Adipose tissue (tissue), 3 donors: Measurements from ENCODE around the gene ACTA1. TPM values are rescaled to one million over a fixed set of nuclear protein-coding genes. Genes with fewer than 3 reads are reported as not detected.
"Not testable (repeated sequence)": the region's sequence is repeated elsewhere in the genome, so short reads cannot be mapped to it uniquely, and the experiment has no call there.

Experiments
- H3K27ac ChIP-seq: one replicate; pipeline ENCODE4 v1.5.1; 2013; ENCODE audit warnings: low read depth, low read length
- WGBS, 3 donors: extraction: QIAGEN DNeasy Blood & Tissue Kit; methylation state at CpG; one replicate each; pipeline ENCODE4 v1.1.7; 2013; 5-methylcytosine and 5-hydroxymethylcytosine counted together
- polyA plus RNA-seq, 3 donors: library from polyadenylated mRNA; stranded (reverse); fragments of 200-250 nt; gene quantifications; one replicate each; pipeline ENCODE4 v1.2.3, GENCODE V29; 2013
- donor health status: healthy with polysubstance abuse.
- donor health status: Bipolar disorder and iron deficiency.
- donor health status: healthy.

ACTA1 gene
- 10 to 100 TPM in 1 of 3 donors, 1 to 10 TPM in 2; 1.6 to 18.4 (median 4.9) TPM for polyA plus RNA-seq

GRCh38 chr1:229434005-229434640, at the start of gene ACTA1:
ACTA1 (minus strand) TSS chr1:229434094; CDS start chr1:229433115, 979 bp downstream.
- 1 to 4% (median 3%) methylated on average over 48 to 51 of the region's 51 CpGs for WGBS, 3 donors
- no peak within 1 kb of the TSS for H3K27ac ChIP-seq

GRCh38 chr1:229482511-229482910, 48.6 kb upstream of the ACTA1 start:
- no peak overlapping the region for H3K27ac ChIP-seq
- WGBS, 3 donors = 93 to 95% (median 94%) methylated on average over 5 of the region's 5 CpGs

- H3K27ac ChIP-seq = no peak overlapping the region
- WGBS, 3 donors = 92 to 96% (median 96%) methylated on average over 7 of the region's 7 CpGs
Observed at GRCh38 chr1:229480495-229480894, 46.6 kb upstream of the ACTA1 start.

- WGBS, 3 donors = 71 to 73% (median 71%) methylated on average over 10 of the region's 10 CpGs
- H3K27ac ChIP-seq = no peak overlapping the region
Observed at GRCh38 chr1:229479660-229480399, 45.9 kb upstream of the ACTA1 start.

- WGBS, 3 donors = 82 to 97% (median 92%) methylated on average over 1 of the region's 1 CpG
- no peak overlapping the region for H3K27ac ChIP-seq
Observed at GRCh38 chr1:229478852-229479251, 45.0 kb upstream of the ACTA1 start.

GRCh38 chr1:229475859-229476258, 42.0 kb upstream of the ACTA1 start:
- not testable (repeated sequence) for H3K27ac ChIP-seq
- 89 to 95% (median 91%) methylated on average over 13 of the region's 13 CpGs for WGBS, 3 donors

GRCh38 chr1:229474509-229474908, 40.6 kb upstream of the ACTA1 start:
- 88 to 96% (median 92%) methylated on average over 2 of the region's 2 CpGs for WGBS, 3 donors
- no peak overlapping the region for H3K27ac ChIP-seq

- H3K27ac ChIP-seq = no peak overlapping the region
- WGBS, 3 donors = 91 to 99% (median 95%) methylated on average over 3 of the region's 3 CpGs
Observed at GRCh38 chr1:229471175-229471574, 37.3 kb upstream of the ACTA1 start.

- H3K27ac ChIP-seq = no peak overlapping the region
- 77 to 93% (median 92%) methylated on average over 8 of the region's 8 CpGs for WGBS, 3 donors
Observed at GRCh38 chr1:229470406-229471043, 36.6 kb upstream of the ACTA1 start.

- WGBS, 3 donors = 94 to 97% (median 97%) methylated on average over 1 of the region's 1 CpG
- H3K27ac ChIP-seq = no peak overlapping the region
Observed at GRCh38 chr1:229466887-229467286, 33.0 kb upstream of the ACTA1 start.

- H3K27ac ChIP-seq = no peak overlapping the region
- WGBS, 3 donors = 97% methylated on average over 8 of the region's 8 CpGs
Observed at GRCh38 chr1:229464672-229465071, 30.8 kb upstream of the ACTA1 start.

GRCh38 chr1:229461032-229461668, 27.3 kb upstream of the ACTA1 start:
- 87 to 90% (median 88%) methylated on average over 7 of the region's 7 CpGs for WGBS, 3 donors

GRCh38 chr1:229459815-229460214, 25.9 kb upstream of the ACTA1 start:
- H3K27ac ChIP-seq = no peak overlapping the region
- WGBS, 3 donors = 98 to 99% (median 98%) methylated on average over 3 of the region's 3 CpGs

More at GRCh38 chr1:229461032-229461668, 27.3 kb upstream of the ACTA1 start:
- no peak overlapping the region for H3K27ac ChIP-seq

- WGBS, 3 donors = 83 to 92% (median 88%) methylated on average over 4 of the region's 4 CpGs
- no peak overlapping the region for H3K27ac ChIP-seq
Observed at GRCh38 chr1:229457436-229457835, 23.5 kb upstream of the ACTA1 start.

- 45 to 79% (median 64%) methylated on average over 3 of the region's 3 CpGs for WGBS, 3 donors
- no peak overlapping the region for H3K27ac ChIP-seq
Observed at GRCh38 chr1:229456016-229456415, 22.1 kb upstream of the ACTA1 start.

GRCh38 chr1:229454056-229454455, 20.2 kb upstream of the ACTA1 start:
- WGBS, 3 donors = 84 to 89% (median 86%) methylated on average over 4 of the region's 4 CpGs
- no peak overlapping the region for H3K27ac ChIP-seq

- WGBS, 3 donors = 78 to 83% (median 81%) methylated on average over 5 of the region's 5 CpGs
- H3K27ac ChIP-seq = no peak overlapping the region
Observed at GRCh38 chr1:229452956-229453801, 19.3 kb upstream of the ACTA1 start.

- no peak overlapping the region for H3K27ac ChIP-seq
- WGBS, 3 donors = 63 to 79% (median 78%) methylated on average over 2 of the region's 2 CpGs
Observed at GRCh38 chr1:229448845-229449244, 15.0 kb upstream of the ACTA1 start.
